IMR-90 (cell line): ENCODE results near the gene ATG7. TPM values are rescaled to one million over a fixed set of nuclear protein-coding genes. Genes with fewer than 3 reads are reported as not detected.

Experiments used
- ATAC-seq: fragments of 200-7000 bp; cut with Tn5 transposase; 2 replicates; pipeline ENCODE4 v1.9.1; 2020; ENCODE audit warnings: low read depth, mild to moderate bottlenecking, moderate library complexity
- BruUV-seq: library from RNA; stranded (reverse); fragments of 400-500 nt; replicated peaks from 2 replicates; lab custom pipeline; 2021; lab: Mats Ljungman, UMichigan
- CTCF ChIA-PET: fragments of 300-600 bp; formaldehyde crosslinking; extraction: SDS; loops from one replicate; lab custom pipeline; 2021; ENCODE audit warnings: antibody characterized with exemption; lab: Yijun Ruan, JAX
- POLR2A ChIA-PET: fragments of 300-600 bp; sonication (Branson Sonifier 250); formaldehyde crosslinking; loops from one replicate; lab custom pipeline; 2022; ENCODE audit warnings: antibody characterized with exemption; ENCODE audit not compliant: unreplicated experiment; lab: Charles Lee
- DNase-seq: peaks from one replicate; pipeline ENCODE4 v3.0.0; 2013
- H2AFZ ChIP-seq: replicated peaks from 2 replicates; pipeline ENCODE3; 2013; ENCODE audit warnings: low read length, mild to moderate bottlenecking; ENCODE audit not compliant: poor library complexity
- H2AK5ac ChIP-seq: 2 replicates; pipeline ENCODE4 v1.6.1; 2013; ENCODE audit warnings: low read depth, low read length, inconsistent platforms
- H2AK9ac ChIP-seq: replicated peaks from 2 replicates; pipeline ENCODE3; 2013; ENCODE audit warnings: mild to moderate bottlenecking, low read depth, low read length, moderate library complexity; ENCODE audit not compliant: poor library complexity
- H2BK120ac ChIP-seq: 2 replicates; pipeline ENCODE4 v1.6.1; 2013; ENCODE audit warnings: low read depth, low read length, inconsistent platforms
- H2BK15ac ChIP-seq: 3 replicates; pipeline ENCODE4 v1.6.1; 2013; ENCODE audit warnings: low read depth, low read length, inconsistent platforms
- H2BK20ac ChIP-seq: 2 replicates; pipeline ENCODE4 v1.6.1; 2013; ENCODE audit warnings: low read depth, mild to moderate bottlenecking, inconsistent platforms, low read length, moderate library complexity
- H2BK5ac ChIP-seq: 2 replicates; pipeline ENCODE4 v1.6.1; 2013; ENCODE audit warnings: mild to moderate bottlenecking, low read depth, low read length, inconsistent platforms; ENCODE audit not compliant: poor library complexity, severe bottlenecking
- H3K14ac ChIP-seq: replicated peaks from 2 replicates; pipeline ENCODE4 v1.6.1; 2013; ENCODE audit warnings: low read depth, low read length, inconsistent platforms
- H3K18ac ChIP-seq: 2 replicates; pipeline ENCODE4 v1.6.1; 2013; ENCODE audit warnings: low read depth, low read length, control low read depth
- H3K23ac ChIP-seq: 2 replicates; pipeline ENCODE4 v1.6.1; 2013; ENCODE audit warnings: low read depth, low read length, inconsistent platforms
- H3K27ac ChIP-seq: 2 replicates; pipeline ENCODE4 v1.5.1; 2013; ENCODE audit warnings: mild to moderate bottlenecking, control low read depth, low read length; ENCODE audit not compliant: insufficient read depth
- H3K27me3 ChIP-seq: 2 replicates; pipeline ENCODE4 v1.6.1; 2013; ENCODE audit warnings: low read length; ENCODE audit not compliant: control insufficient read depth, insufficient read depth
- H3K36me3 ChIP-seq: 2 replicates; pipeline ENCODE4 v1.6.1; 2013; ENCODE audit warnings: low read length, mixed read lengths; ENCODE audit not compliant: control insufficient read depth, insufficient read depth
- H3K4ac ChIP-seq: 2 replicates; pipeline ENCODE4 v1.6.1; 2013; ENCODE audit warnings: low read depth, low read length, inconsistent platforms
- H3K4me1 ChIP-seq: 2 replicates; pipeline ENCODE4 v1.6.1; 2013; ENCODE audit warnings: low read length, mixed read lengths; ENCODE audit not compliant: control insufficient read depth, insufficient read depth
- H3K4me2 ChIP-seq: 2 replicates; pipeline ENCODE4 v1.6.1; 2013; ENCODE audit warnings: low read depth, mild to moderate bottlenecking, control low read depth, low read length, moderate library complexity
- H3K4me3 ChIP-seq: 2 replicates; pipeline ENCODE4 v1.5.1; 2013; ENCODE audit warnings: low read depth, mild to moderate bottlenecking, control low read depth, low read length, moderate library complexity; ENCODE audit not compliant: insufficient read depth
- H3K56ac ChIP-seq: 2 replicates; pipeline ENCODE4 v1.6.1; 2013; ENCODE audit warnings: low read length, inconsistent platforms; ENCODE audit not compliant: insufficient read depth; ENCODE audit errors: extremely low read depth
- H3K79me1 ChIP-seq, 2 experiments: 2 replicates each; pipeline ENCODE4 v1.6.1; 2013; ENCODE audit warnings: low read length in 2 of 2, inconsistent platforms in 1 of 2, low read depth in 1 of 2
- H3K9ac ChIP-seq: 2 replicates; pipeline ENCODE4 v1.6.1; 2013; ENCODE audit warnings: low read depth, low read length, control low read depth
- H3K9me1 ChIP-seq: 2 replicates; pipeline ENCODE4 v1.6.1; 2013; ENCODE audit warnings: low read length, inconsistent platforms; ENCODE audit not compliant: insufficient read depth
- H3K9me3 ChIP-seq: 2 replicates; pipeline ENCODE4 v1.6.1; 2013; ENCODE audit warnings: low read length; ENCODE audit not compliant: control insufficient read depth, insufficient read depth
- H4K20me1 ChIP-seq: 2 replicates; pipeline ENCODE4 v1.6.1; 2013; ENCODE audit warnings: low read length, inconsistent platforms; ENCODE audit not compliant: insufficient read depth
- H4K5ac ChIP-seq: 2 replicates; pipeline ENCODE4 v1.6.1; 2013; ENCODE audit warnings: mild to moderate bottlenecking, low read depth, low read length, control low read depth
- H4K8ac ChIP-seq, 2 experiments: 2 replicates each; pipeline ENCODE4 v1.6.1; 2013; ENCODE audit warnings: low read depth in 2 of 2, low read length in 2 of 2, control low read depth in 1 of 2, inconsistent platforms in 1 of 2
- H4K91ac ChIP-seq: 2 replicates; pipeline ENCODE4 v1.6.1; 2013; ENCODE audit warnings: low read depth, low read length, inconsistent platforms; ENCODE audit not compliant: insufficient read depth
- CEBPB ChIP-seq: IDR thresholded peaks from 2 replicates; pipeline ENCODE4 v1.6.1; 2012; ENCODE audit warnings: low read depth, low read length, improper control_type of control experiment
- CTCF ChIP-seq: conservative IDR thresholded peaks from 2 replicates; pipeline ENCODE4 v1.5.1; 2012; ENCODE audit warnings: mild to moderate bottlenecking, low read depth, low read length, improper control_type of control experiment
- FOS ChIP-seq: fragments of 150-350 bp; IDR thresholded peaks from 2 replicates; pipeline ENCODE4 v1.6.1; 2016; ENCODE audit warnings: low read depth, low read length
- RAD21 ChIP-seq: IDR thresholded peaks from 2 replicates; pipeline ENCODE4 v1.6.1; 2012; ENCODE audit warnings: low read length, improper control_type of control experiment
- RFX5 ChIP-seq: IDR thresholded peaks from 2 replicates; pipeline ENCODE4 v1.8.0; 2012; ENCODE audit warnings: low read depth, mild to moderate bottlenecking, low read length, moderate library complexity
- SMC3 ChIP-seq: fragments of 150-350 bp; IDR thresholded peaks from 2 replicates; pipeline ENCODE4 v1.6.1; 2016; ENCODE audit warnings: low read depth, mild to moderate bottlenecking, antibody characterized with exemption, low read length, moderate library complexity
- WGBS, 2 experiments: methylation state at CpG; one replicate each; pipeline versions ENCODE4 v1.1.5 to v1.1.7; 2013; ENCODE audit warnings: missing lambda C conversion rate in 2 of 2; ENCODE audit not compliant: insufficient read length in 1 of 2; ENCODE audit errors: extremely low coverage in 2 of 2; 5-methylcytosine and 5-hydroxymethylcytosine counted together
- dilution Hi-C: fragments of 300-500 bp; cut with HindIII; formaldehyde crosslinking; loops from one replicate; pipeline ENCODE4 v1.14.3; 2018; ENCODE audit warnings: low sequenced_read_pairs; ENCODE audit not compliant: unreplicated experiment
- in situ Hi-C: fragments of 300-500 bp; cut with MboI; formaldehyde crosslinking; loops from 3 replicates; pipeline ENCODE4 v1.14.3; 2019; ENCODE audit warnings: low sequenced_read_pairs, inconsistent platforms, mixed read lengths
- intact Hi-C: fragments of 100-400 bp; cut with micrococcal nuclease; formaldehyde crosslinking; loops from 2 replicates; pipeline ENCODE4 v1.10.0; 2022
- polyA plus RNA-seq, 3 experiments: library from polyadenylated mRNA; depleted of rRNA; stranded (reverse); fragments of >200 nt; gene quantifications; 2 replicates each; pipeline ENCODE4 v1.2.3, GENCODE V29; 2012; ENCODE audit warnings: low replicate concordance in 1 of 3
- total RNA-seq: library from RNA; depleted of rRNA; stranded (reverse); fragments of >200 nt; gene quantifications from 2 replicates; pipeline ENCODE4 v1.2.3, GENCODE V29; 2012

ATG7 gene
- total and polyA plus RNA-seq, 2 of the 4 experiments (the other 2 are of a cell fraction): 15.6 to 51.4 TPM

- POLR2A ChIA-PET: no interaction called here
- peak; percentile 16 for ATAC-seq
Measured at GRCh38 chr3:11236588-11237461, 35.4 kb upstream of the ATG7 start.

More at GRCh38 chr3:11236588-11237461, 35.4 kb upstream of the ATG7 start:
- peak overlapping the region; percentile 50 for H3K18ac ChIP-seq
- H3K79me1 ChIP-seq: peaks cover 11 to 39% of the 10 kb centered on the region in 2 experiments
- H2BK120ac ChIP-seq: peak overlapping the region; percentile 94
- H3K4ac ChIP-seq: peak overlapping the region; percentile 90
- H4K5ac ChIP-seq: peak overlapping the region; percentile 30
- H2AK5ac ChIP-seq: peak overlapping the region; percentile 68; the same call in 1 of the 2 replicates
- no peaks in the 10 kb centered on the region for H3K27me3 ChIP-seq
- peak overlapping the region; percentile 64; the same call in 1 of the 2 replicates for H3K14ac ChIP-seq
- no peak overlapping the region for H3K4me3 ChIP-seq
- no TSS peak for BruUV-seq
- H4K8ac ChIP-seq: peak overlapping the region; percentile 73 to 81; a peak in 3 of 4 replicates
- intact Hi-C loops (loop anchor here (5.0 kb wide), 1 partner anchor 95 kb away; no protein-coding TSS in a partner anchor), dilution Hi-C loops (no loop called here), in situ Hi-C loops (no loop called here)
- no peak overlapping the region for H2AFZ ChIP-seq
- peak overlapping the region; percentile 25; the same call in 1 of the 2 replicates for H3K4me2 ChIP-seq
- peaks cover 5% of the 10 kb centered on the region for H3K4me1 ChIP-seq
- peak overlapping the region; percentile 83 for H2BK5ac ChIP-seq
- no peaks in the 10 kb centered on the region; the same call in 1 of the 2 replicates for H3K9me3 ChIP-seq
- peak overlapping the region; percentile 85 for H2BK20ac ChIP-seq
- no CpG with 5 or more reads among the region's 8 CpGs for WGBS, 2 experiments
- peak overlapping the region; percentile 92; the same call in 2 of the 3 replicates for H2BK15ac ChIP-seq
- H3K27ac ChIP-seq: peak overlapping the region; percentile 86
- peaks cover 3% of the 10 kb centered on the region; the same call in 1 of the 2 replicates for H4K20me1 ChIP-seq
- H3K9ac ChIP-seq: 0 out of 2 replicates have a peak overlapping the region, but pooled peaks have one; percentile 33
- CTCF ChIA-PET: interaction anchor here (0.6 to 0.9 kb wide), 4 partner anchors 21 to 1579 kb away, joined by 3 to 4 read pairs (median 3); no protein-coding TSS in a partner anchor
- TF ChIP-seq SMC3 (peak; percentile 37), RAD21 (peak; percentile 43), FOS (no peak), CEBPB (peak; percentile 33; the same call in 1 of the 2 replicates), RFX5 (no peak), CTCF (peak; percentile 56)
- peak overlapping the region; percentile 65; the same call in 1 of the 2 replicates for H3K23ac ChIP-seq
- peak overlapping the region; percentile 74; the same call in 1 of the 2 replicates for H3K56ac ChIP-seq
- DNase-seq: peak; percentile 69
- H2AK9ac ChIP-seq: peak overlapping the region; percentile 18
- H4K91ac ChIP-seq: peak overlapping the region; percentile 90
- peaks cover 8% of the 10 kb centered on the region; the same call in 1 of the 2 replicates for H3K9me1 ChIP-seq
- H3K36me3 ChIP-seq: peaks cover 5% of the 10 kb centered on the region; the same call in 1 of the 2 replicates
